ENCODE measurements around the gene ESRRA.
A peak's percentile ranks its signal among the peaks of the same experiment; 100 is the strongest.
"Not testable (repeated sequence)": the region's sequence is repeated elsewhere in the genome, so short reads cannot be mapped to it uniquely, and the experiment has no call there.

ESRRA gene

GRCh38 chr11:64305691-64306562 is 603 bp downstream of the ESRRA start:
- peak overlapping the region; percentile 95 for H3K4ac ChIP-seq (ENCODE audit: low read depth, low read length)
- WGBS (ENCODE audit: extremely low coverage, insufficient coverage, insufficient read length) = no CpG with 5 or more reads among the region's 71 CpGs
- peak overlapping the region; percentile 73 for H3K4me2 ChIP-seq (ENCODE audit: low read length)

GRCh38 chr11:64306563-64306875 is 1.2 kb downstream of the ESRRA start:
- no peak for DNase-seq
- Histone ChIP-seq H4K12ac (ENCODE audit: low read depth, low read length) (peak overlapping the region; percentile 66), H2BK12ac (ENCODE audit: low read length) (peak overlapping the region; percentile 3), H2BK5ac (ENCODE audit: low read depth, low read length, poor library complexity) (no peak overlapping the region), H2AFZ (ENCODE audit: insufficient read depth, low read length, poor library complexity) (peak overlapping the region; percentile 19), H3K18ac (ENCODE audit: low read length) (peak overlapping the region; percentile 70), H2AK5ac (ENCODE audit: low read length) (peak overlapping the region; percentile 6), H3K23ac (ENCODE audit: low read length) (no peak overlapping the region), H3K79me2 (ENCODE audit: control insufficient read depth, insufficient read depth, low read length, poor library complexity) (peaks cover 10% of the 10 kb centered on the region), H3K14ac (ENCODE audit: low read length) (peak overlapping the region; percentile 82), H3K4me2 (ENCODE audit: low read length) (peak overlapping the region; percentile 73), H3K9ac (ENCODE audit: low read length) (peak overlapping the region; percentile 80), H3K27me3 (ENCODE audit: insufficient read depth, low read length) (no peaks in the 10 kb centered on the region), H4K91ac (ENCODE audit: low read depth, low read length) (peak overlapping the region; percentile 45), H3K79me1 (ENCODE audit: low read length) (peaks cover 15% of the 10 kb centered on the region), H3K9me3 (ENCODE audit: insufficient read depth, low read depth, low read length) (peaks cover 2% of the 10 kb centered on the region), H3K27ac (ENCODE audit: low read depth, low read length) (peak overlapping the region; percentile 42), H3K4ac (ENCODE audit: low read depth, low read length) (peak overlapping the region; percentile 81), H3K36me3 (ENCODE audit: control insufficient read depth in 1 of 2, insufficient read depth in 2 of 2, low read length in 2 of 2) (peaks cover 2 to 8% of the 10 kb centered on the region in 2 experiments), H2BK120ac (ENCODE audit: insufficient read depth, low read length, poor library complexity) (no peak overlapping the region), H4K8ac (ENCODE audit: low read depth, low read length) (peak overlapping the region; percentile 85), H3K4me1 (ENCODE audit: control insufficient read depth in 1 of 2, insufficient read depth in 2 of 2, low read length in 2 of 2) (peaks cover 15 to 18% of the 10 kb centered on the region in 2 experiments), H3K4me3 (ENCODE audit: low read depth, low read length) (peak overlapping the region; percentile 72)
- no CpG with 5 or more reads among the region's 9 CpGs for WGBS (ENCODE audit: extremely low coverage, insufficient coverage, insufficient read length)

More at GRCh38 chr11:64305691-64306562, 603 bp downstream of the ESRRA start:
- peaks cover 15% of the 10 kb centered on the region for H3K79me1 ChIP-seq (ENCODE audit: low read length)
- H3K18ac ChIP-seq (ENCODE audit: low read length) = peak overlapping the region; percentile 97
- peaks cover 10% of the 10 kb centered on the region for H3K79me2 ChIP-seq (ENCODE audit: control insufficient read depth, insufficient read depth, low read length, poor library complexity)
- peak overlapping the region; percentile 40 for H2BK12ac ChIP-seq (ENCODE audit: low read length)
- peak overlapping the region; percentile 73 for H2BK120ac ChIP-seq (ENCODE audit: insufficient read depth, low read length, poor library complexity)
- H3K36me3 ChIP-seq (ENCODE audit: control insufficient read depth in 1 of 2, insufficient read depth in 2 of 2, low read length in 2 of 2) = peaks cover 2 to 8% of the 10 kb centered on the region in 2 experiments
- peak overlapping the region; percentile 78 for H4K12ac ChIP-seq (ENCODE audit: low read depth, low read length)
- peak overlapping the region; percentile 84 for H3K9ac ChIP-seq (ENCODE audit: low read length)
- H3K14ac ChIP-seq (ENCODE audit: low read length) = peak overlapping the region; percentile 98
- peak overlapping the region; percentile 72 for H3K4me3 ChIP-seq (ENCODE audit: low read depth, low read length)
- no peak overlapping the region for H3K23ac ChIP-seq (ENCODE audit: low read length)
- peak overlapping the region; percentile 87 for H4K91ac ChIP-seq (ENCODE audit: low read depth, low read length)
- peak overlapping the region; percentile 97 for H2BK5ac ChIP-seq (ENCODE audit: low read depth, low read length, poor library complexity)
- H3K27me3 ChIP-seq (ENCODE audit: insufficient read depth, low read length) = no peaks in the 10 kb centered on the region
- peak overlapping the region; percentile 87 for H3K27ac ChIP-seq (ENCODE audit: low read depth, low read length)
- H2AFZ ChIP-seq (ENCODE audit: insufficient read depth, low read length, poor library complexity) = peak overlapping the region; percentile 85
- DNase-seq = peak; percentile 77 to 79
- peaks cover 12 to 16% of the 10 kb centered on the region in 2 experiments for H3K4me1 ChIP-seq (ENCODE audit: control insufficient read depth in 1 of 2, insufficient read depth in 2 of 2, low read length in 2 of 2)
- H4K8ac ChIP-seq (ENCODE audit: low read depth, low read length) = peak overlapping the region; percentile 88
- H3K9me3 ChIP-seq (ENCODE audit: insufficient read depth, low read depth, low read length) = peaks cover 2% of the 10 kb centered on the region
- peak overlapping the region; percentile 92 for H2AK5ac ChIP-seq (ENCODE audit: low read length)

- Histone ChIP-seq H3K18ac (ENCODE audit: low read length) (no peak overlapping the region), H3K14ac (ENCODE audit: low read length) (no peak overlapping the region), H4K12ac (ENCODE audit: low read depth, low read length) (peak overlapping the region; percentile 66), H3K4me1 (ENCODE audit: control insufficient read depth in 1 of 2, insufficient read depth in 2 of 2, low read length in 2 of 2) (peaks cover 15 to 18% of the 10 kb centered on the region in 2 experiments), H2AK5ac (ENCODE audit: low read length) (no peak overlapping the region), H3K9me3 (ENCODE audit: insufficient read depth, low read depth, low read length) (peaks cover 2% of the 10 kb centered on the region), H4K8ac (ENCODE audit: low read depth, low read length) (peak overlapping the region; percentile 85), H2BK120ac (ENCODE audit: insufficient read depth, low read length, poor library complexity) (no peak overlapping the region), H3K36me3 (ENCODE audit: control insufficient read depth in 1 of 2, insufficient read depth in 2 of 2, low read length in 2 of 2) (peaks cover 2 to 8% of the 10 kb centered on the region in 2 experiments), H2AFZ (ENCODE audit: insufficient read depth, low read length, poor library complexity) (no peak overlapping the region), H3K79me1 (ENCODE audit: low read length) (peaks cover 15% of the 10 kb centered on the region), H3K27ac (ENCODE audit: low read depth, low read length) (no peak overlapping the region), H2BK12ac (ENCODE audit: low read length) (no peak overlapping the region), H3K27me3 (ENCODE audit: insufficient read depth, low read length) (no peaks in the 10 kb centered on the region), H3K79me2 (ENCODE audit: control insufficient read depth, insufficient read depth, low read length, poor library complexity) (peaks cover 10% of the 10 kb centered on the region), H2BK5ac (ENCODE audit: low read depth, low read length, poor library complexity) (no peak overlapping the region), H3K23ac (ENCODE audit: low read length) (peak overlapping the region; percentile 74), H3K4me3 (ENCODE audit: low read depth, low read length) (peak overlapping the region; percentile 4), H4K91ac (ENCODE audit: low read depth, low read length) (no peak overlapping the region), H3K9ac (ENCODE audit: low read length) (peak overlapping the region; percentile 7), H3K4me2 (ENCODE audit: low read length) (peak overlapping the region; percentile 73), H3K4ac (ENCODE audit: low read depth, low read length) (peak overlapping the region; percentile 81)
- WGBS (ENCODE audit: extremely low coverage, insufficient coverage, insufficient read length) = no CpG with 5 or more reads among the region's 15 CpGs
- no peak for DNase-seq
Measured at GRCh38 chr11:64306876-64307622, 1.7 kb downstream of the ESRRA start.

- H4K12ac ChIP-seq (ENCODE audit: low read depth, low read length); H2BK5ac ChIP-seq (ENCODE audit: low read depth, low read length, poor library complexity); H3K4ac ChIP-seq (ENCODE audit: low read depth, low read length); H3K14ac ChIP-seq (ENCODE audit: low read length); H3K27ac ChIP-seq (ENCODE audit: low read depth, low read length); H3K9me3 ChIP-seq (ENCODE audit: insufficient read depth, low read depth, low read length); H2AFZ ChIP-seq (ENCODE audit: insufficient read depth, low read length, poor library complexity); H4K8ac ChIP-seq (ENCODE audit: low read depth, low read length); H2BK12ac ChIP-seq (ENCODE audit: low read length); DNase-seq; H3K23ac ChIP-seq (ENCODE audit: low read length); H3K18ac ChIP-seq (ENCODE audit: low read length); H3K4me3 ChIP-seq (ENCODE audit: low read depth, low read length); H3K4me2 ChIP-seq (ENCODE audit: low read length); H2AK5ac ChIP-seq (ENCODE audit: low read length); H3K9ac ChIP-seq (ENCODE audit: low read length); H4K91ac ChIP-seq (ENCODE audit: low read depth, low read length); H3K79me2 ChIP-seq (ENCODE audit: control insufficient read depth, insufficient read depth, low read length, poor library complexity); H2BK120ac ChIP-seq (ENCODE audit: insufficient read depth, low read length, poor library complexity); H3K27me3 ChIP-seq (ENCODE audit: insufficient read depth, low read length): not testable (repeated sequence)
- peaks cover 15 to 18% of the 10 kb centered on the region in 2 experiments for H3K4me1 ChIP-seq (ENCODE audit: control insufficient read depth in 1 of 2, insufficient read depth in 2 of 2, low read length in 2 of 2)
- peaks cover 15% of the 10 kb centered on the region for H3K79me1 ChIP-seq (ENCODE audit: low read length)
- WGBS (ENCODE audit: extremely low coverage, insufficient coverage, insufficient read length) = no CpG with 5 or more reads among the region's 5 CpGs
- H3K36me3 ChIP-seq (ENCODE audit: control insufficient read depth in 1 of 2, insufficient read depth in 2 of 2, low read length in 2 of 2) = peaks cover 8 to 12% of the 10 kb centered on the region in 2 experiments
Measured at GRCh38 chr11:64307795-64308194, 2.5 kb downstream of the ESRRA start.
